NCI-H2196 (cell line): ENCODE data around the gene KCNAB2.

Experiments used
- DNase-seq: peaks from one replicate; lab custom pipeline; 2025; ENCODE audit not compliant: unreplicated experiment; lab: John Stamatoyannopoulos, UW

Gene KCNAB2

DNA sequence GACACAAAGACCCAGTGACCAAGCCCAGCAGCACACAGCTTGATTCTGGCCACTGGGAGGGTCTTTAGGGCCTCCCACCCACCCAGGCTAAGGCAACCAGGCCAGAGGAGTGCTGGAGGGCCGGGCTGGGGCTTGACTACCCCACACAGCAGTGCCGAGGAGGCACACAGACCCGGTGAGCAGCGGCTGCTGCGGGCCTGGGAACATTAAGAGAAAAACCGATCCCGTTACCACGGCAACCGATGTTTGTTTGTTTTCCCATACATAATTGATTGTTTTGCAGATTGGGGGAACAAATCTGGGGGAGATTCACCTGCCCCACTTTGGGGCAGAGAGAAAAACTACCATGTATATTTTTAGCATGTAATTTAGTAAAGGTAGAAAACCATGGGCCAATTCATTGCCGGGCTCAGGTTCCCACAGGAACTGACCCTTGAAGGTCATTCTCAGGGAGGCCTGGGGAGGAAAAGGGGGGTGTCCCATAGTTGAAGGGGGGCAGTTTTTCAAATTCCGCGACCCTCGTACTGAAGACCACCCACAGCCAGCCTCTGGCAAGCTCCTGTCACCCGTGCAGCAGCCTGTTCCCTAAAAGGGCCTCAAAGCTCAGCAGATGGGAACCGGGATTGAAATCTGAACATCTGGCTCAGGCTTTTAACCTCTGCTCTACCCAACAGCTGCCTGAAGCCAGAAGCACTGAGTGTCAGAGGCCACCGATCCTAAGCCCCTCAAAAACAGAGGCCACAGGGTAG is 99.1 kb downstream of the KCNAB2 start:
- DNase-seq: no peak

- no peak for DNase-seq
Observed at GRCh38 chr1:6145396-6145750, 99.7 kb downstream of the KCNAB2 start.

GRCh38 chr1:6145864-6146410 is 100.2 kb downstream of the KCNAB2 start:
- no peak for DNase-seq

- no peak for DNase-seq
Observed at GRCh38 chr1:6148497-6149241, 103.0 kb downstream of the KCNAB2 start.

DNA sequence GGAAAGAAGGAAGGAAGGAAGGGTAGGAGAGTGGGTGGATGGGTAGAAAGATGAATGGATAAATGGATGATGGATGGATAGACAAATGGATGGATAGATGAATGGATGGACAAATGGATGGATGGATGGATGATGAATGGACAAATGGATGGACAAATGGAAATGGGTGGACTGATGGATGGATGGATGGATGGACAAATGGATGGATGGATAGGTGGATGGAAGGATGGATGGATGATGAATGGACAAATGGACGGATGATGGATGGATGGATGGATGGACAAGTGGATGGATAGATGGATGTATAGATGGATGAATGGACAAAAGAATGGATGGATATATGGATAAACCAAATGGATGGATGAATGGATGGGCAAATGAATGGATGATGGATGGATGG is 103.9 kb downstream of the KCNAB2 start:
- DNase-seq: no peak

GRCh38 chr1:6150006-6150938 is 104.6 kb downstream of the KCNAB2 start:
- DNase-seq: no peak
